CD4-positive, alpha-beta T cell (primary cell): ENCODE measurements around the gene CDH6. TPM values are rescaled to one million over a fixed set of nuclear protein-coding genes. Genes with fewer than 3 reads are reported as not detected.

Experiments used
- ATAC-seq: fragments of 200-7000 bp; cut with Tn5 transposase; one replicate; pipeline ENCODE4 v1.10.0; 2022; ENCODE audit warnings: mild to moderate bottlenecking; ENCODE audit not compliant: poor library complexity
- CTCF ChIA-PET: fragments of 350-600 bp; sonication (Branson Sonifier 250); formaldehyde crosslinking; loops from one replicate; lab custom pipeline; 2021; ENCODE audit warnings: antibody characterized with exemption, inconsistent platforms; lab: Charles Lee
- POLR2A ChIA-PET: fragments of 350-600 bp; sonication (Branson Sonifier 250); formaldehyde crosslinking; loops from one replicate; lab custom pipeline; 2021; ENCODE audit warnings: antibody characterized with exemption, inconsistent platforms; lab: Charles Lee
- DNase-seq, 14 experiments: peaks; one replicate each; pipeline ENCODE4 v3.0.0-alpha.2; 2013 to 2020; ENCODE audit warnings: mixed read lengths in 2 of 14
- H3K27ac ChIP-seq, 2 donors: one replicate each; pipeline versions ENCODE4 v1.5.1 to v1.7.0; 2013; ENCODE audit warnings: low read length in 2 of 2, low read depth in 1 of 2, mild to moderate bottlenecking in 1 of 2
- H3K27me3 ChIP-seq, 2 experiments: 1 replicate in 1 of 2; 2 replicates in 1 of 2; pipeline versions ENCODE4 v1.6.1 to v1.7.0; 2013; ENCODE audit warnings: low read length in 2 of 2, control low read depth in 1 of 2, mild to moderate bottlenecking in 1 of 2, moderate library complexity in 1 of 2; ENCODE audit not compliant: insufficient read depth in 2 of 2, control insufficient read depth in 1 of 2
- H3K36me3 ChIP-seq: one replicate; pipeline ENCODE4 v1.6.1; 2013; ENCODE audit warnings: low read length, control low read depth; ENCODE audit not compliant: insufficient read depth
- H3K4me1 ChIP-seq: one replicate; pipeline ENCODE4 v1.6.1; 2013; ENCODE audit warnings: low read length, control low read depth; ENCODE audit not compliant: insufficient read depth
- H3K4me3 ChIP-seq: one replicate; pipeline ENCODE4 v1.5.1; 2013; ENCODE audit warnings: mild to moderate bottlenecking, low read length, moderate library complexity
- H3K9me3 ChIP-seq, 2 experiments: 1 replicate in 1 of 2; 2 replicates in 1 of 2; pipeline versions ENCODE4 v1.6.1 to v1.7.0; 2013; ENCODE audit warnings: low read length in 2 of 2, mild to moderate bottlenecking in 2 of 2, control low read depth in 1 of 2, moderate library complexity in 1 of 2; ENCODE audit not compliant: control insufficient read depth in 1 of 2, insufficient read depth in 1 of 2
- H3K27ac Mint-ChIP-seq: one replicate; pipeline ENCODE4 v1.8.0; 2020; ENCODE audit warnings: mixed read lengths
- H3K27me3 Mint-ChIP-seq: one replicate; pipeline ENCODE4 v1.8.0; 2021; ENCODE audit warnings: mixed read lengths
- H3K36me3 Mint-ChIP-seq: one replicate; pipeline ENCODE4 v1.8.0; 2021; ENCODE audit warnings: low read depth, mixed read lengths
- H3K4me1 Mint-ChIP-seq: one replicate; pipeline ENCODE4 v1.8.0; 2021; ENCODE audit warnings: low read depth, mixed read lengths
- H3K4me3 Mint-ChIP-seq: one replicate; pipeline ENCODE4 v1.8.0; 2020; ENCODE audit warnings: mild to moderate bottlenecking, mixed read lengths
- H3K9me3 Mint-ChIP-seq: one replicate; pipeline ENCODE4 v1.8.0; 2020; ENCODE audit warnings: mixed read lengths
- CTCF ChIP-seq: fragments of 200-600 bp; IDR thresholded peaks from one replicate; pipeline ENCODE4 v1.8.0; 2022; ENCODE audit warnings: antibody characterized with exemption, mild to moderate bottlenecking
- intact Hi-C, 2 experiments: fragments of 100-400 bp; cut with DNase I in 1 of 2; cut with micrococcal nuclease in 1 of 2; formaldehyde crosslinking; loops; one replicate each; pipeline versions ENCODE4 v1.15.1 to v1.9.0; 2023 to 2025; cut with DNase I, micrococcal nuclease
- total RNA-seq, 174 experiments: library from RNA in 2 of 174; stranded (reverse) in 2 of 174; gene quantifications; one replicate each; pipeline ENCODE4 v1.2.3 and lab custom pipeline; 2021 to 2026

Gene CDH6
- total RNA-seq, 2 experiments from 2014 or later = not detected

GRCh38 chr5:31208043-31208442, 14.6 kb downstream of the CDH6 start:
- Histone ChIP-seq H3K9me3 (peaks cover 0 to 6% of the 10 kb centered on the region in 2 experiments), H3K4me1 (no peaks in the 10 kb centered on the region), H3K27ac (no peak overlapping the region), H3K4me3 (no peak overlapping the region), H3K36me3 (no peaks in the 10 kb centered on the region), H3K27me3 (no peaks in the 10 kb centered on the region)
- intact Hi-C loops = no loop called here
- Mint-ChIP-seq H3K27ac (no peak overlapping the region), H3K27me3 (no peaks in the 10 kb centered on the region), H3K36me3 (no peaks in the 10 kb centered on the region), H3K4me3 (no peak overlapping the region), H3K4me1 (no peaks in the 10 kb centered on the region), H3K9me3 (no peaks in the 10 kb centered on the region)
- DNase-seq = no peak
- ChIA-PET POLR2A (no interaction called here), CTCF (no interaction called here)
- ATAC-seq = no peak
- TF ChIP-seq CTCF = no peak

- Mint-ChIP-seq H3K36me3 (no peaks in the 10 kb centered on the region), H3K4me1 (no peaks in the 10 kb centered on the region), H3K27ac (no peak overlapping the region), H3K9me3 (no peaks in the 10 kb centered on the region), H3K4me3 (no peak overlapping the region), H3K27me3 (no peaks in the 10 kb centered on the region)
- Histone ChIP-seq H3K9me3 (peaks cover 0 to 6% of the 10 kb centered on the region in 2 experiments), H3K36me3 (no peaks in the 10 kb centered on the region), H3K4me3 (no peak overlapping the region), H3K4me1 (no peaks in the 10 kb centered on the region), H3K27ac (no peak overlapping the region), H3K27me3 (no peaks in the 10 kb centered on the region)
- intact Hi-C loops = no loop called here
- CTCF ChIA-PET = interaction anchor here (1.3 kb wide), 1 partner anchor 42 kb away, joined by 4 read pairs; no protein-coding TSS in a partner anchor
- ATAC-seq = no peak
- no peak for DNase-seq
- POLR2A ChIA-PET = no interaction called here
- no peak for TF ChIP-seq CTCF
Observed at GRCh38 chr5:31209334-31209733, 15.8 kb downstream of the CDH6 start.

GRCh38 chr5:31211098-31211497, 17.6 kb downstream of the CDH6 start:
- Histone ChIP-seq H3K27me3 (no peaks in the 10 kb centered on the region), H3K27ac (no peak overlapping the region), H3K9me3 (peaks cover 0 to 6% of the 10 kb centered on the region in 2 experiments), H3K36me3 (no peaks in the 10 kb centered on the region), H3K4me3 (no peak overlapping the region), H3K4me1 (no peaks in the 10 kb centered on the region)
- POLR2A ChIA-PET = no interaction called here
- intact Hi-C loops = no loop called here
- TF ChIP-seq CTCF = no peak
- Mint-ChIP-seq H3K4me3 (no peak overlapping the region), H3K9me3 (no peaks in the 10 kb centered on the region), H3K4me1 (no peaks in the 10 kb centered on the region), H3K27me3 (no peaks in the 10 kb centered on the region), H3K27ac (no peak overlapping the region), H3K36me3 (no peaks in the 10 kb centered on the region)
- ATAC-seq = no peak
- no peak for DNase-seq
- CTCF ChIA-PET = no interaction called here
